HFFc6 (cell line): ENCODE results near the gene PTPRF. TPM values are rescaled to one million over a fixed set of nuclear protein-coding genes. Genes with fewer than 3 reads are reported as not detected.

Experiments used
- DNase-seq: peaks from one replicate; pipeline ENCODE4 v3.0.0-alpha.2; 2018
- H3K27ac Mint-ChIP-seq: 2 replicates; pipeline ENCODE4 v1.8.0; 2020; ENCODE audit warnings: mild to moderate bottlenecking, mixed read lengths
- H3K27me3 Mint-ChIP-seq: 2 replicates; pipeline ENCODE4 v1.8.0; 2021; ENCODE audit warnings: mild to moderate bottlenecking, moderate library complexity, mixed read lengths; ENCODE audit not compliant: insufficient read depth
- H3K36me3 Mint-ChIP-seq: 2 replicates; pipeline ENCODE4 v1.8.0; 2021; ENCODE audit warnings: low read depth, mixed read lengths
- H3K4me1 Mint-ChIP-seq: 2 replicates; pipeline ENCODE4 v1.8.0; 2020; ENCODE audit warnings: low read depth, mixed read lengths
- H3K4me3 Mint-ChIP-seq: 2 replicates; pipeline ENCODE4 v1.8.0; 2020; ENCODE audit warnings: mild to moderate bottlenecking, moderate library complexity, mixed read lengths
- H3K9me3 Mint-ChIP-seq: 2 replicates; pipeline ENCODE4 v1.8.0; 2020; ENCODE audit warnings: mild to moderate bottlenecking, mixed read lengths
- total RNA-seq, 6 experiments: library from RNA; stranded (reverse); fragmentation: NEBNext Ultra II Directional; extraction: Animal tissue kit (Norgen Biotek cat#: 25700); gene quantifications; 2 replicates in 1 of 6; 3 replicates in 5 of 6; pipeline ENCODE4 v1.2.3, GENCODE V29; 2021
- TF ChIP-seq, protein P1 (sequence below): fragments of 200-600 bp; sonication (generic); IDR thresholded peaks from 2 replicates; pipeline ENCODE4 v1.5.0; 2021; ENCODE audit warnings: antibody characterized with exemption, mild to moderate bottlenecking

Gene PTPRF
- total RNA-seq, 6 experiments from 2014 or later = 94.3 to 119 (median 109) TPM

DNA sequence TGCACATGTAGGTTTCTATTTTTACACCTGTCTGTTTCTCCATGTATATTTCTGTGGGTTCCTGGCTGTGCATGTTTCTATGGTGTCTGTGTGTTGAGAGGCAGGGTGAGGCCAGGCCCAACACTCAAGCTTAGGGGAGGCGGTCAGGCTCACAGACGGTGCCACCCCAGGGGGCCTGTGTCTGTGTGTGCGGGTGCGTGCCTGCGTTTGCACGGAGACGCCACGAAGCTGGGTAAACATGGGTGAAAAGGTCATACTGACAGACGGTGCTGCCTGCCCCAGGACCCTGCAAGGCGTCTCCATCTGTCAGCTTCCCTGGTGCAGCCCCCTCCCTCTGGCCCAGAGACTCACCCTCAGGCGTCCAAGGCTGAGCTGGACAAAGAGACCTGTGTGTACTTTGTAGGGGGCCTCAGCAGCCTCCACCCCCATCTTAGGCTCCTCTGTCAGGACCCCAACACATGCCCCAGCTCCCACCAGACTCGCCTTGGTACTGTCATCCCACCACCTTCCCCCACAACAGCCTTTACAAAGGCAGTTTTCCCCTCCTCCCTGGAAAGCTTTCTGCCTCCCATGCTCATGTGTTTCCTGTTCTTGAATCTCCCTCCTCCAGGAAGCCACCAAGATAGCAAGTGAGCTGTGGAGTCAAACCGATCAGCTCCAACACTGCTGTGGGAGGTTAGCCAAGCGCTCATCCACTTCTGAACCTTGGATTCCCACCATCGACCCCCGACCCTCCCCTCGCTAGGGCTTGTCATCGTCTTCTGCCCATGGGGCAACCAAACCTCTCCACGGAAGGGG is 34.1 kb downstream of the PTPRF start:
- DNase-seq = no peak
- H3K4me1 Mint-ChIP-seq = no peaks in the 10 kb centered on the region; the same call in 1 of the 2 replicates
- H3K27me3 Mint-ChIP-seq = peaks cover 2% of the 10 kb centered on the region
- no peaks in the 10 kb centered on the region for H3K9me3 Mint-ChIP-seq
- no peak overlapping the region for H3K27ac Mint-ChIP-seq
- H3K36me3 Mint-ChIP-seq = no peaks in the 10 kb centered on the region
- no peak overlapping the region; the same call in 1 of the 2 replicates for H3K4me3 Mint-ChIP-seq
- TF ChIP-seq, protein P1, sequence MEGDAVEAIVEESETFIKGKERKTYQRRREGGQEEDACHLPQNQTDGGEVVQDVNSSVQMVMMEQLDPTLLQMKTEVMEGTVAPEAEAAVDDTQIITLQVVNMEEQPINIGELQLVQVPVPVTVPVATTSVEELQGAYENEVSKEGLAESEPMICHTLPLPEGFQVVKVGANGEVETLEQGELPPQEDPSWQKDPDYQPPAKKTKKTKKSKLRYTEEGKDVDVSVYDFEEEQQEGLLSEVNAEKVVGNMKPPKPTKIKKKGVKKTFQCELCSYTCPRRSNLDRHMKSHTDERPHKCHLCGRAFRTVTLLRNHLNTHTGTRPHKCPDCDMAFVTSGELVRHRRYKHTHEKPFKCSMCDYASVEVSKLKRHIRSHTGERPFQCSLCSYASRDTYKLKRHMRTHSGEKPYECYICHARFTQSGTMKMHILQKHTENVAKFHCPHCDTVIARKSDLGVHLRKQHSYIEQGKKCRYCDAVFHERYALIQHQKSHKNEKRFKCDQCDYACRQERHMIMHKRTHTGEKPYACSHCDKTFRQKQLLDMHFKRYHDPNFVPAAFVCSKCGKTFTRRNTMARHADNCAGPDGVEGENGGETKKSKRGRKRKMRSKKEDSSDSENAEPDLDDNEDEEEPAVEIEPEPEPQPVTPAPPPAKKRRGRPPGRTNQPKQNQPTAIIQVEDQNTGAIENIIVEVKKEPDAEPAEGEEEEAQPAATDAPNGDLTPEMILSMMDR = no peak

DNA sequence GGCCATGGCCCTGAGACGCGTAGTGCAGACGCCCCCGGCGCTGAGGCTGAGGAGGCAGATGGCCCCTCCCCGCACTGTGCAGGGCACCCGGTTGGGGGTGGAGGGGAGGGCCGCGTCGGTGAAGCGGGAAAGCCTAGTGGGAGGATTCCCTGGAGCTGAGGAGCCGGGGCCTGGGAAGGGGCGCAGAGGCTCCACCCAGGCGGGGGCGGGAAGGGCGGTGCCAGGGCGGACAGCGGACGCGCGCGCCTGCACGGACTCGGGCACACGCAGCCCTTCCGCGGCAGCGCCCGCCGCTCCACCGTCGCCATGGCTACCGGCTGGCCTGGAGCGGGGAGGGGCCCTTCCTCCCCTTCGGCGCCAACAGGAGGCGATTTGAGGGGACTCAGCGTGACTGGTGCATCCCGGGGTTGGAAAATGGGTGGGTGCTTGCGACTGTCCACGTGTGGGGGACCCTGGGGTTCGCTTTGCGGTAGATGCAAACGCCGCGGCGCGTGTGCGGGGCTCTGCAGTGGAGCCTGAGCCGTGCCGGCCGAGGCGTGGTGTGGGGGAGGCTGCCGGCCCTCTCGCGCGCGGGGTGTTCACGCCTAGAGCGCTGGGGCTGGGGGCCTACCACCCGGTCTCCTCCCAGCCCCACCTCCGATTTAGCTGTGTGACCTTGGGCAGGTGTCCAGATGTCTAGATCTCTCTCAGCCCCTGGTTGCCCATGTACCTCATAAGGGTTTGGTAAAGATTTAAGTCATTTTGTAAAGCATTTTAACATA is 35.1 kb downstream of the PTPRF start:
- H3K4me3 Mint-ChIP-seq = peak overlapping the region; percentile 41; the same call in 1 of the 2 replicates
- H3K4me1 Mint-ChIP-seq = no peaks in the 10 kb centered on the region; the same call in 1 of the 2 replicates
- no peaks in the 10 kb centered on the region for H3K9me3 Mint-ChIP-seq

DNA sequence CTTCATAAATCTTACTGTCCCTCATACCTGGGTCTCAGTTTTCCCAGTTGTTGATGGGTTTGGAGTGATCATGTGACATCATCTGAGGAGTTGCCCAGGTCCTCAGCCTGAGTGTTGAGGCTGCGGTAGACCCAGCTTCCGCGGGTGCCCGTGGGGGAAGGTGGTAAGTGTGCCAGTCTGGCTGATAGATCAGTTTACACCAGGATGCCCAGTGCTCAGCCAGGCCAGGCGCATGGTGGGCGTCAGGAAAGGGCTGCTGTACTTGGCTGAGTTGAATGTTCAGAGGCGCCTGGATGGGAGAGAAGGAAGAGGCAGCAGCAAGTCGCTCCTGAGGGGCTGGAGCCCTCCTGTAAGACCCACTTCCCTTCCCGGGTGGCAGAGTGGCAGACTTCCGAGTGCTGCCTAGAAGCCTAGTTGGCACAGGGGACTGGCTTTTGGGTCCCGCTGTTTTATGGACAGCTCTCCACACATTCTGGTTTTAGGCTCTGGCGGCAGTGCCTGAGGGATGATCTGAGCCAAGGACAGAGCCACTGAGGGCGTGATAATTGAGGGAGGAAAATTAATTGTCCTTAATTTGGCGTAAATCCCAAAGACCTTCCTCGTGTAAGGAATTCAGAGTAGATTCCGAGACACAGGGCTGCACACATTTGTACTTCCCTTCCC is 35.8 kb downstream of the PTPRF start:
- no peaks in the 10 kb centered on the region; the same call in 1 of the 2 replicates for H3K4me1 Mint-ChIP-seq
- H3K4me3 Mint-ChIP-seq = peak overlapping the region; percentile 41; the same call in 1 of the 2 replicates
- TF ChIP-seq, protein P1 = no peak
- DNase-seq = no peak
- no peaks in the 10 kb centered on the region for H3K36me3 Mint-ChIP-seq
- no peaks in the 10 kb centered on the region; the same call in none of the 2 replicates for H3K27me3 Mint-ChIP-seq
- no peaks in the 10 kb centered on the region for H3K9me3 Mint-ChIP-seq
- no peak overlapping the region for H3K27ac Mint-ChIP-seq

More for the DNA sequence above, 35.1 kb downstream of the PTPRF start:
- DNase-seq = no peak
- H3K27me3 Mint-ChIP-seq = peaks cover 2% of the 10 kb centered on the region
- H3K36me3 Mint-ChIP-seq = no peaks in the 10 kb centered on the region
- TF ChIP-seq, protein P1 = no peak
- no peak overlapping the region for H3K27ac Mint-ChIP-seq

GRCh38 chr1:43569175-43569574 is 38.5 kb downstream of the PTPRF start:
- Mint-ChIP-seq H3K27ac (no peak overlapping the region), H3K27me3 (no peaks in the 10 kb centered on the region; the same call in none of the 2 replicates), H3K4me3 (no peak overlapping the region), H3K4me1 (peaks cover 4% of the 10 kb centered on the region; the same call in 1 of the 2 replicates), H3K9me3 (no peaks in the 10 kb centered on the region), H3K36me3 (0 out of 2 replicates have a peak, but pooled peaks cover 4% of the 10 kb centered on the region)
- TF ChIP-seq, protein P1 = no peak
- DNase-seq = no peak

GRCh38 chr1:43570277-43570676 is 39.6 kb downstream of the PTPRF start:
- Mint-ChIP-seq H3K27me3 (no peaks in the 10 kb centered on the region; the same call in 1 of the 2 replicates), H3K4me1 (peaks cover 4% of the 10 kb centered on the region; the same call in 1 of the 2 replicates), H3K9me3 (no peaks in the 10 kb centered on the region), H3K27ac (no peak overlapping the region), H3K4me3 (no peak overlapping the region), H3K36me3 (0 out of 2 replicates have a peak, but pooled peaks cover 4% of the 10 kb centered on the region)
- DNase-seq = no peak
- TF ChIP-seq, protein P1 = no peak
